Right renal pelvis (tissue), 4 donors: ENCODE data around the gene E2F1. TPM values are rescaled to one million over a fixed set of nuclear protein-coding genes. Genes with fewer than 3 reads are reported as not detected.

Experiments
- DNase-seq, 4 donors: peaks; one replicate each; pipeline ENCODE4 v3.0.0-alpha.2; 2013; ENCODE audit warnings: low read depth in 4 of 4, low spot score in 3 of 4, missing footprints in 1 of 4
- polyA plus RNA-seq, 4 donors: library from polyadenylated mRNA; unstranded; fragments of 120-200 nt; gene quantifications; one replicate each; pipeline ENCODE4 v1.2.1, GENCODE V29; 2013; ENCODE audit not compliant: insufficient read length in 4 of 4

E2F1 gene
- polyA plus RNA-seq, 4 donors: 10.8 to 12.7 (median 12.1) TPM

DNA sequence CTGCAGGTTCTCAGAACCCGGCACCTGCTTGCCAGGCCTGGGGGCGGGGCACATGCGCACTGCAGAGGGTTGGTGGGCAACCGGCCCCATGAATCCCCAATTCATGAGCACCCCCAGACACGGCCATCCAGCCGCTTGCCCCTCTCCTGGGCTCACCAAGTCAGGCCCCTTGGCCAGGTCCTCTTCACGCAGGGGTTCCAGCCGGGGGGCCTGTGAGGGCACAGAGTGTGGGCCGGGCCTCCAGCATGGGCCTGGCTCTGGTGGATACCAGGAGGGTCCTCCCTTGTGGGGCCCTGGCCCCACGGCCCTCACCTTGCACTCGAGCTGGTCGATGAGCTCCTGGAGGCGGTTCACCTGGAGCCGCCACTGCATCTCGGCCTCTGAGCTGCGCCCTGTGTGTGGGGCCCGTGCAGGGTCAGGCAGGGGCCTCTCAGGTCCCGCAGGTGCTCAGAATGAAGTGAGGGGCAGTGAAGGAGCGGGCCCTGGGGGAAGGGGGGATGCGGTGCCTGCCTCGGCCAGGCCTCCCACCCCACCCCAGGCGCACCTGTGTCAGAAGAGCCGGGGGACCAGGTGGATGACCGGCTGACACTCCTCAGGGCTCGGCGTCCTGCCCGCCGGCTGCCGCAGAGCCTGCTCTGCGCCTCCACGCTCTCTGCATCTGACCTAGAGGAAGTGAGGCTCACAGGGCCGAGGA, 26.7 kb downstream of the E2F1 start:
- no peak for DNase-seq

DNA sequence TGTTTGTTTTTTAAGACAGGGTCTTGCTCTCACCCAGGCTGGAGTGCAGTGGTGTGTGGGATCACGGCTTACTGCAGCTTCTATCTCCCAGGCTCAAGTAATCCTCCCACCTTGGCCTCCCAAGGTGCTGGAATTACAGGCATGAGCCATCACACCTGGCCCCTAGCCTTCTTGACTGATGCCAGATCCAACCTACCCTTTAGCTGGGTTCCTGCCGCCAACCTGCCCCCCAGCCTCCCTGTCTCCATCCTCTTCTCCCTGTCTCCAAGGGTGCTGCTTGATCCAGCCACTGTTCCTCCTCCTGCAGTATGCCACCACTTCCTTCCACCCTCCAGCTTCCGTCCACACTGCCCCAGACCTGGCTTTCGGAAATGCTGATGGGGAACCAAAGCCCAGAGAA, 27.3 kb downstream of the E2F1 start:
- no peak for DNase-seq

- DNase-seq: no peak
Observed at GRCh38 chr20:33658510-33658909, 27.7 kb downstream of the E2F1 start.

- DNase-seq: no peak
Observed at GRCh38 chr20:33657704-33658095, 28.5 kb downstream of the E2F1 start.

DNA sequence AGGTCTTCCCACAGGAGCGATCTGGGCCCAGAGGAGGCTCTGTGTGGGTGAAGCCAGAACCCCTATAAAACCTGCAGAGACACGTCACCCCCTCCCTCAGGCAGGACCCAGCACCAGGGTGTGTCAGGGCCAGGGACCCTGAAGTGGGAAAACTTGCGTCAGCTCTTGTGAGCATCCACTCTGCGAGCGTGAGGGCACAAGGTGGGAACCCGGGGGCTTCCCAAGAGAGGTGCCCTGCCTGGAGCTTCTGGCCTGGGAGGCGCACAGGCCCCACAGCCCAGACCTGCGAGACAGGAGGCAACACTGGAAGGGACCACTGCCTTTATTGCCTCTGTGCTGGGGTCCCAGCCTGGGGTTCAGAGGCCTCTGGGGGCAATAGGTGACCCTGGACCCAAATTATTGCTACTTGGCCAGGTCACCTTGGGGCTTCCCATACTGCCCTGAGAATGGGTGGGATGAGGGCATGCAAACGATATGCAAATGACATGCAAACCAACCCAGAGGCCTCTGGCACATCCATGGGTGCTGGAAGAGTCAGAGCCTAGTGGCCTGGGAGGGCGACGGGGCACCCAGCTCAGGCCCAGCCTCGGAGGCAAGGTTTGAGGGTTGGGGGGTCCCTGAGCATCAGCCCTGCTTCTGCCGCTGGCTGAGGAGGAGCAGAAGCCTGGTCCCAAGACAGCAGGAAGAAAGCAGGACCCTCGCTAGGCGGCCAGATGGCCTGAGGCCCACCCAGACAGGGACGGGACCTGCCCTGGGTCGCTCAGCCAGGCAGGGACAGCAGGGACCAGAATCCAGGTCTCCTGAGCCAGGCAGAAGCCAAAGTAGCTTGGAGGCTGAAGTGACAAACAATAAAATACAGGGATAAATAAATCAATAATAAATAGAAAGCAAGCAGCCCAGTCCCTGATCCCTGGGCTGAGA, 29.1 kb downstream of the E2F1 start:
- DNase-seq: no peak

DNA sequence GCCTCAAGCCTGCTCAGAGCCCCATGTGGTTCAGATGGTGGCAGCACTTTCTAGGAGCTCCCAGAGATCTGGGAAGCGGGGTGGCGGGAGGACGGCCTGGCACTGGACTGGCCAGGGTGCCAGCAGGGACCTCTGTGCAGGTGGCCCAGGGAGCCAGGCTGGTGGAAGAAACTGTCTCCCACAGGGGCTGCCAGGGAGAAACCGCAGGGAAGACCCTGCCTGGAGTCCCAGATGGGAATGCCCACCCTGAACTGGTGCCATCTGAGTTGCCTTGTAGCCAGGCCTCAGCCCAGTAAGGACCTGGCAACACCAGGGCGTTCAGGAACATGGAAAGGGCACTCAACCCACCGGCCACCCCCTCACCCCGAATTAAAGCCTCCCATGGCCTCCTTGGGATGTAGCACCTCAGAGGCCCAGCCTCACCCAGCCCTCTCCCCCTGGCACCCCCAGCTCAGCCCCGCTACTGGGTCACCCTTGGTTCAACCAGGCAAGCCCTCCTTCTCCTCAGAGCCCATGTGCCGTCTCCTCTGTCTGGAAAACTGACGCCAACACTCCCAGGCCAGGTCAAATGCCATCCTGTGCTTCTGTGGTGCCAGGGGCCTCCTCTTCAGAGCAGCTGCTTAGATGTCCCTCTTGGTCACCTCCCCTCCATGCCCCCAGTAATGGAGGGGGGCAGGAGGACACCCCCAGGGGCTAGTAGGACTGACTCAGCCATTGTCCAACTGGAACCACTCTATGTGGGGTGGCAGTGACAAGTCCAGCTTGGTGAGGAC, 30.0 kb downstream of the E2F1 start:
- no peak for DNase-seq

- no peak for DNase-seq
Observed at GRCh38 chr20:33655164-33655563, 31.0 kb downstream of the E2F1 start.

DNA sequence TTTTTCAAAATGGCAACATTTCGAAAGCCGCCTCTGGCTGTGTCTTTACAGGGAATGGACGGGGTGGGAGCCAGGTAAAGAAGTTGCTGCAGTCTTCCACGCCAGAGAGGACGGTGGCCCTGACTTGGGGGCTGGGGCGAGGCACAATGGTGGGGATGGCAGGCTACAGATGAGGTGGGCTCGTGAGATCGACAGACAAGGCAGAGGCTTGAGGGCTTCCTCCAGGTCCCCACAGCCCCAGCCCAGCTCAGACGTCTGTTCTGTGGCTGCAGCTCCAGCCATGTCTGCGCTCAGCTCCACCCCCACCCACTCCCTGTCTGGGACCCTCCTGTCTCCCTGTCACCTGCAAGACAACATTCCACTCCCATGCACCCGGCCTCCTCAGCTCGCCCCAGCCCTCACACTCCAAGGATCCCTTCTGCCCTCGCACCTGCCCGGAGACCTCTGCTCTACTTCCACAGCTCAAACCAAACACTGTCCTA, 31.5 kb downstream of the E2F1 start:
- no peak for DNase-seq

- no peak for DNase-seq
Observed at GRCh38 chr20:33653900-33654596, 32.1 kb downstream of the E2F1 start.

GRCh38 chr20:33653218-33653899, 32.8 kb downstream of the E2F1 start:
- DNase-seq: peak in 1 of 4 donors; percentile 71

DNA sequence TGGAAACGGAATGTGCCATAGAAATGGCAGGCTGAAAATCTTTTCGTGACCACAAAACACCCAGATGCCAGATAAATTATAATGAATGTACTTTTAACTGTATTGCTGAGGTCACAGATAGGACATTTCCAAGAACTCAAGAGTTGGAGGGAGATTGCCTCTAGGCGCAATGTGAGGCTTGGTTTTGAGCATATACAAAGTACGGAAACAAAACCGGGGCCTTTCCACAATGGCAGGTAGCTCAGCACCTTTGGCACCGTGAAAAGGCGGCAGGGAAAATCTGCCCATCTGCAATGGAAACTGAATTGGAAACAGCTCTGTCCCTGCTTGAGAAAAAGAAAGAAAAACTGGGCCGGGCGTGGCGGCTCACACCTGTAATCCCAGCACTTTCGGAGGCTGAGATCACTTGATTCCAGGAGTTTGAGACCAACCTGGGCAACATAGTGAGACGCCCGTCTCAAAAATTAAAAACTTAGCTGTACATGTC, 34.6 kb downstream of the E2F1 start:
- no peak for DNase-seq

- no peak for DNase-seq
Observed at GRCh38 chr20:33650753-33651561, 35.2 kb downstream of the E2F1 start.

GRCh38 chr20:33650111-33650752, 36.0 kb downstream of the E2F1 start:
- no peak for DNase-seq

DNA sequence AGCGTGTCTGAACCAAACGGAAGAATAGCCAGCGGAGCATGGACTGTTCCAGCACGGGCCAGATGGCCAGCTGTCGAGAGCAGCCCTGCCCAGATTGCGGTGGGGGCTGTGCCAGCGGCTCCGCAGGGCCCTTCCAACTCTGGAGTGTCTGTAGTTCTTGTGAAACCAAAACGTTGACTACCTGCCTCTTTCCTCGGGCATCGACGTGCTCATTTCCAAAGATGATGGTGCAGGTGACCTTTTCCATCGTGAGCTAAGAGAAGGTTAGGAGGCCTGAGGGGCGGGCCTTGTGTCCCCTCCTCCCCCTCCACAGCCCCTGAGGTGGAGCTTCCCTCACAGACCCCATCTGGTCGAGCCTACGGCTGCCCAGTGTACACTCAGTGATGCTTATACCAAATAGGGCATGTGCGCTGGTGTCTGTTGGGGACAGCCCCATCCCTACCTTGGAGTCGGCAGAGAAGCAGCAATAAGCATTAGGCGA, 36.9 kb downstream of the E2F1 start:
- no peak for DNase-seq

GRCh38 chr20:33648396-33649004, 37.7 kb downstream of the E2F1 start:
- no peak for DNase-seq

GRCh38 chr20:33647603-33648395, 38.4 kb downstream of the E2F1 start:
- no peak for DNase-seq
